Keratinocyte (primary cell): ENCODE measurements around the gene RCAN3. TPM values are rescaled to one million over a fixed set of nuclear protein-coding genes. Genes with fewer than 3 reads are reported as not detected.

Source experiments
- DNase-seq: peaks from one replicate; pipeline ENCODE4 v3.0.0-alpha.2; 2011; ENCODE audit warnings: low read depth, missing footprints, low spot score
- FAIRE-seq: peaks from 2 replicates; lab custom pipeline; 2011; peaks lifted over from hg19 to GRCh38; lab: Jason Lieb, UNC
- H2AFZ ChIP-seq: 2 replicates; pipeline ENCODE4 v1.6.0; 2012; ENCODE audit warnings: low read length, control low read depth, inconsistent platforms; ENCODE audit not compliant: control insufficient read depth
- H3K27ac ChIP-seq: 2 replicates; pipeline ENCODE4 v1.5.1; 2011; ENCODE audit warnings: low read length; ENCODE audit not compliant: control insufficient read depth, insufficient read depth
- H3K27me3 ChIP-seq: 3 replicates; pipeline ENCODE4 v1.6.0; 2011; ENCODE audit warnings: low read length; ENCODE audit not compliant: control insufficient read depth, insufficient read depth; ENCODE audit errors: extremely low read depth
- H3K36me3 ChIP-seq, 2 experiments: 2 replicates in 1 of 2; 3 replicates in 1 of 2; pipeline ENCODE4 v1.5.1; 2011; ENCODE audit warnings: low read length in 2 of 2, mild to moderate bottlenecking in 1 of 2; ENCODE audit not compliant: control insufficient read depth in 2 of 2, insufficient read depth in 2 of 2; ENCODE audit errors: extremely low read depth in 1 of 2
- H3K4me1 ChIP-seq: 3 replicates; pipeline ENCODE4 v1.5.1; 2011; ENCODE audit warnings: low read length; ENCODE audit not compliant: control insufficient read depth, insufficient read depth; ENCODE audit errors: extremely low read depth
- H3K4me2 ChIP-seq: 3 replicates; pipeline ENCODE4 v1.6.0; 2011; ENCODE audit warnings: low read depth, low read length; ENCODE audit not compliant: control insufficient read depth, insufficient read depth; ENCODE audit errors: extremely low read depth
- H3K4me3 ChIP-seq, 3 experiments: fragments of 200-600 bp in 1 of 3; sonication (generic) in 1 of 3; 2 replicates in 2 of 3; 3 replicates in 1 of 3; pipeline ENCODE4 v1.5.1; 2011 to 2016; ENCODE audit warnings: low read length in 3 of 3, mild to moderate bottlenecking in 3 of 3, control low read depth in 2 of 3, inconsistent platforms in 1 of 3, low read depth in 1 of 3, mixed read lengths in 1 of 3, mixed run types in 1 of 3, moderate library complexity in 1 of 3; ENCODE audit not compliant: control insufficient read depth in 2 of 3, insufficient read depth in 2 of 3; ENCODE audit errors: extremely low read depth in 1 of 3
- H3K79me2 ChIP-seq: 2 replicates; pipeline ENCODE4 v1.6.0; 2012; ENCODE audit warnings: low read length; ENCODE audit not compliant: control insufficient read depth, insufficient read depth
- H3K9ac ChIP-seq: 3 replicates; pipeline ENCODE4 v1.6.0; 2011; ENCODE audit warnings: low read length; ENCODE audit not compliant: control insufficient read depth, insufficient read depth; ENCODE audit errors: extremely low read depth
- H3K9me1 ChIP-seq: 3 replicates; pipeline ENCODE4 v1.6.0; 2011; ENCODE audit warnings: low read length; ENCODE audit not compliant: control insufficient read depth, insufficient read depth; ENCODE audit errors: extremely low read depth
- H3K9me3 ChIP-seq: 2 replicates; pipeline ENCODE4 v1.5.1; 2012; ENCODE audit warnings: low read depth, low read length; ENCODE audit not compliant: control insufficient read depth
- H4K20me1 ChIP-seq: 3 replicates; pipeline ENCODE4 v1.6.0; 2011; ENCODE audit warnings: low read length; ENCODE audit not compliant: control insufficient read depth, insufficient read depth; ENCODE audit errors: extremely low read depth
- EZH2 ChIP-seq: IDR thresholded peaks from one replicate; pipeline ENCODE4 v1.6.1; 2012; ENCODE audit warnings: inconsistent platforms, mild to moderate bottlenecking, low read length, moderate library complexity
- dilution Hi-C: fragments of 300-500 bp; cut with MboI; formaldehyde crosslinking; loops from one replicate; pipeline ENCODE4 v1.7.0; 2020; ENCODE audit warnings: low sequenced_read_pairs; ENCODE audit not compliant: extremely low pct_ligation_motif_present
- polyA plus RNA-seq, 5 experiments: library from polyadenylated mRNA; depleted of rRNA in 3 of 5; stranded (reverse) in 3 of 5; stranded (forward) in 1 of 5; unstranded in 1 of 5; fragments of >200 nt; gene quantifications; 1 replicate in 1 of 5; 2 replicates in 3 of 5; 3 replicates in 1 of 5; pipeline versions ENCODE4 v1.2.1 to v1.2.3, GENCODE V29; 2011 to 2012; ENCODE audit warnings: missing spikeins in 2 of 5, low read depth in 1 of 5, low replicate concordance in 1 of 5
- TF ChIP-seq, protein P1 (sequence below), 3 experiments: IDR thresholded peaks in 1 of 3; conservative IDR thresholded peaks in 1 of 3; optimal IDR thresholded peaks in 1 of 3; 2 replicates in 2 of 3; 3 replicates in 1 of 3; pipeline versions ENCODE3 to v1.5.1; 2011; ENCODE audit warnings: low read length in 3 of 3, mild to moderate bottlenecking in 3 of 3, moderate library complexity in 2 of 3, control low read depth in 1 of 3, inconsistent platforms in 1 of 3; ENCODE audit not compliant: insufficient read depth in 2 of 3; ENCODE audit errors: extremely low read depth in 1 of 3

Gene RCAN3
- polyA plus RNA-seq, 1 donor (not counting 4 experiments of a cell fraction or from before 2014, with no cell fraction given) = 13.8 TPM

DNA sequence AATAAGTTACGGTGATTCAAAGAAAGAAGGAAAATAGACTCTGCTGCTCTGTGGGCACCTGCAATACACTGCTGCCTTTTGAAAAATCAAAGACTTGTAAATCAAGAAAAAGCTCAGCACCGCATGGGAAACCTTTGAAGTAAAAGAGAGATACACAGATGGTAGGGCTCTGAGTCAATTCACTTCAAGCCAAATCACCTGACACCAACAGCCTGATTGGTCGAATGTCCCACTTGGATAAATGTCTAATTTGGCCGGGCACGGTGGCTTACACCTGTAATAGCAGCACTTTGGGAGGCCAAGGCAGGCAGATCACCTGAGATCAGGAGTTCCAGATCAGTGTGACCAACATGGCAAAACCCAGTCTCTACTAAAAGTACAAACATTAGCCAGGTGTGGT is 19.2 kb upstream of the RCAN3 start:
- H3K4me2 ChIP-seq = no peak overlapping the region
- FAIRE-seq = no peak
- no peaks in the 10 kb centered on the region for H3K79me2 ChIP-seq
- H3K27ac ChIP-seq = no peak overlapping the region
- DNase-seq = no peak
- H3K27me3 ChIP-seq = no peaks in the 10 kb centered on the region
- H2AFZ ChIP-seq = no peak overlapping the region
- no peaks in the 10 kb centered on the region for H3K9me3 ChIP-seq
- dilution Hi-C loops = no loop called here
- H3K9ac ChIP-seq = no peak overlapping the region
- no peaks in the 10 kb centered on the region for H3K36me3 ChIP-seq
- no peaks in the 10 kb centered on the region for H3K9me1 ChIP-seq
- TF ChIP-seq EZH2 = no peak
- TF ChIP-seq, protein P1, sequence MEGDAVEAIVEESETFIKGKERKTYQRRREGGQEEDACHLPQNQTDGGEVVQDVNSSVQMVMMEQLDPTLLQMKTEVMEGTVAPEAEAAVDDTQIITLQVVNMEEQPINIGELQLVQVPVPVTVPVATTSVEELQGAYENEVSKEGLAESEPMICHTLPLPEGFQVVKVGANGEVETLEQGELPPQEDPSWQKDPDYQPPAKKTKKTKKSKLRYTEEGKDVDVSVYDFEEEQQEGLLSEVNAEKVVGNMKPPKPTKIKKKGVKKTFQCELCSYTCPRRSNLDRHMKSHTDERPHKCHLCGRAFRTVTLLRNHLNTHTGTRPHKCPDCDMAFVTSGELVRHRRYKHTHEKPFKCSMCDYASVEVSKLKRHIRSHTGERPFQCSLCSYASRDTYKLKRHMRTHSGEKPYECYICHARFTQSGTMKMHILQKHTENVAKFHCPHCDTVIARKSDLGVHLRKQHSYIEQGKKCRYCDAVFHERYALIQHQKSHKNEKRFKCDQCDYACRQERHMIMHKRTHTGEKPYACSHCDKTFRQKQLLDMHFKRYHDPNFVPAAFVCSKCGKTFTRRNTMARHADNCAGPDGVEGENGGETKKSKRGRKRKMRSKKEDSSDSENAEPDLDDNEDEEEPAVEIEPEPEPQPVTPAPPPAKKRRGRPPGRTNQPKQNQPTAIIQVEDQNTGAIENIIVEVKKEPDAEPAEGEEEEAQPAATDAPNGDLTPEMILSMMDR (optimal IDR thresholded peaks at IDR 0.05 in 1 of 3, IDR thresholded peaks at IDR 0.05 in 1 of 3, conservative IDR thresholded peaks at IDR 0.05 in 1 of 3; ENCODE audit: extremely low read depth in 1 of 3, insufficient read depth in 2 of 3, low read length in 3 of 3) = no peak
- H3K4me3 ChIP-seq = no peak overlapping the region
- no peaks in the 10 kb centered on the region for H4K20me1 ChIP-seq
- no peaks in the 10 kb centered on the region for H3K4me1 ChIP-seq

DNA sequence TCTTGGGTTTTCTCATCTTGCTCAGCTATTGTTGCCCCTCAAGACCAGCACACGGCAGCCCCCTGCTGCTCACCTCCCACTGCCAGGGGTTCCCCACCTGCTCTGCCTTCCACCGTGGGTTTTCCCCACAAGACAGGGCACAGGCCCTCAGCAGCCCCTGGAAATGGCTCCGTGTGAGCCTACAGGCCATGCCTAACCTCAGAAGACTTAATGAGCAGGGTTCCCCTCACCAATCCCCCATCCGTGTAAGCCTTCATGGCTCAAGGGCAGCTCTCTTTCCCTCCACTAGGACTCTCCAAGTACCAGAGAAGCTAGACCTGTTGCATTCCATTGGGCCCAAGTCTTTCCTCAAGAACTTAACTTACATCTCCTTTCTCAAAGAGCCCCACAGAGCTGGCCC is 18.4 kb upstream of the RCAN3 start:
- FAIRE-seq (no peak), DNase-seq (no peak)
- TF ChIP-seq, protein P1 (optimal IDR thresholded peaks at IDR 0.05 in 1 of 3, IDR thresholded peaks at IDR 0.05 in 1 of 3, conservative IDR thresholded peaks at IDR 0.05 in 1 of 3; ENCODE audit: extremely low read depth in 1 of 3, insufficient read depth in 2 of 3, low read length in 3 of 3) = no peak
- TF ChIP-seq EZH2 = no peak

More for the DNA sequence above, 18.4 kb upstream of the RCAN3 start:
- Histone ChIP-seq H3K36me3 (no peaks in the 10 kb centered on the region), H3K9me1 (no peaks in the 10 kb centered on the region), H3K4me2 (no peak overlapping the region), H3K4me1 (no peaks in the 10 kb centered on the region), H3K27me3 (no peaks in the 10 kb centered on the region), H2AFZ (no peak overlapping the region), H3K4me3 (no peak overlapping the region), H3K9me3 (no peaks in the 10 kb centered on the region), H3K79me2 (no peaks in the 10 kb centered on the region), H3K9ac (no peak overlapping the region), H4K20me1 (no peaks in the 10 kb centered on the region), H3K27ac (no peak overlapping the region)
- dilution Hi-C loops = no loop called here
